Measurements from ENCODE around the gene DIAPH2.

DNA sequence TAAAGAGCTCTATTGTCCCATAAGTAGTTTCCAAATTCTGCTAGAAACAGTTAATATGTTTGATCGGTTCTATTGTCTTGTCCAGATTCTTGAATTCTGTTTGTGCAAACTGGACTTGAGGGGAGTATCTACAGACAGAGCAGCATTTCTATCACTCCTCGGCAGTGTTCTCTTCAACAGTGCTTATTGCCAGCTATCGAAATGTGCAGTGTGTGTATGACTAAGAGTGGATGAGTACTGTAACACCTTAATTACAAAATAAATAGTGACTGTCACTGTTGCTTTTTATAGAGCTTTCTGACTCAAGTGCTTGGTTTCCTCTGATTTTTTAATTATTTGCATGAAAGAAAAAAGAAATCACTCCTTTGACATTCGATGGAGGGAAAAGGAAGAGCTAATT is 473.6 kb downstream of the DIAPH2 start:
- TF ChIP-seq POLR2AphosphoS5 (IDR thresholded peaks at IDR 0.05; ENCODE audit: low read depth, low read length) (no peak), POLR2A (IDR thresholded peaks at IDR 0.05; ENCODE audit: low read depth, low read length) (no peak), TAF1 (IDR thresholded peaks at IDR 0.05; ENCODE audit: low read depth, low read length) (no peak), SPI1 (IDR thresholded peaks at IDR 0.05; ENCODE audit: low read depth, low read length) (no peak), POU2F2 (IDR thresholded peaks at IDR 0.05; ENCODE audit: low read depth, low read length) (no peak), PAX5 (IDR thresholded peaks at IDR 0.05; ENCODE audit: insufficient read depth, low read length, severe bottlenecking) (no peak)

Data from GM12891 (cell line).